ENCODE data around the gene CXCL16.

Gene CXCL16

GRCh38 chr17:4739122-4740024, at the start of gene CXCL16, which contains the start of gene ZMYND15:
CXCL16 (minus strand) TSS chr17:4739928; CDS start chr17:4739339, 589 bp downstream.
ZMYND15 (plus strand) TSS chr17:4739833; CDS start chr17:4740549, 716 bp downstream.
- no peak for DNase-seq

DNA sequence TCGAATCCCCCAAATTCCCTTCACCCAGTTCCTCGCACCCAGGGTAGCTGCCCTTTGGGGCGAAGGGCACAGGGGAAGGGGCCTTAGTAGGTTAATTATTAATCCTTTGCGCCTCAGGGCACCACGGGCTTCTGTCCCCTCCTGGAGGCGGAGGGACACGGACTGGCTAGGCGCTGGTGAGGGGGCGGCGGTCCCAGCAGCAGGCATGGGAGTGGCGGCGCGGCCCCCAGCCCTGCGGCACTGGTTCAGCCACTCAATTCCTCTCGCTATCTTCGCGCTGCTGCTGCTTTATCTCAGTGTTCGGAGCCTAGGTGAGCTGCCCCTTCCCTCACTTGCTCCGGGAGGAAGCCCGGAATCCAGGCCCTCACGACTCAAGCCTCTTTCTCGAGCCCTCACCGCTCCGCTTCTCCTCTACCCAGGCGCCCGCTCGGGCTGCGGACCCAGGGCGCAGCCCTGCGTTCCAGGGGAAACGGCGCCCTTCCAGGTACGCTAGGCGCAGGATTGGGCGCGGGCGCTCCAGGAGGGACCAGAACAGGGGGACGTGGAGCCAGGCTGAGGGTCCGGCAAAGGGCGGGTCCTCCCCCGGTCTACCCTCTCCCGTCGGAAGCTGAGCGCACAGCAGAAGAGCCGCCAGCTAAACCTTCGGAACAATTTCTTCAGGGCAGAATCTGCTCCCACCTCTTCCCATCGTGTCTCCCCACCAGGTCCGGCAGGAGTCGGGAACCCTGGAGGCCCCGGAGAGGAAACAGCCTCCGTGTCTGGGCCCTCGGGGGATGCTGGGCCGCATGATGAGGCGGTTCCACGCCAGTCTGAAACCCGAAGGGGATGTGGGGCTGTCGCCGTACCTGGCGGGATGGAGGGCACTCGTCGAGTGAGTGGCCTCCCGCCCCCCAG, 49.3 kb upstream of the CXCL16 start, which contains the start of gene GLTPD2:
TSS of gene GLTPD2 (plus strand) at position 158 of the 894 bp plus-strand sequence. CDS start at position 206, 48 bp downstream.
- no peak for DNase-seq

- no peak for DNase-seq
Measured at GRCh38 chr17:4788159-4788806, 48.6 kb upstream of the CXCL16 start.

GRCh38 chr17:4786516-4786915, 46.8 kb upstream of the CXCL16 start:
- DNase-seq: no peak

DNA sequence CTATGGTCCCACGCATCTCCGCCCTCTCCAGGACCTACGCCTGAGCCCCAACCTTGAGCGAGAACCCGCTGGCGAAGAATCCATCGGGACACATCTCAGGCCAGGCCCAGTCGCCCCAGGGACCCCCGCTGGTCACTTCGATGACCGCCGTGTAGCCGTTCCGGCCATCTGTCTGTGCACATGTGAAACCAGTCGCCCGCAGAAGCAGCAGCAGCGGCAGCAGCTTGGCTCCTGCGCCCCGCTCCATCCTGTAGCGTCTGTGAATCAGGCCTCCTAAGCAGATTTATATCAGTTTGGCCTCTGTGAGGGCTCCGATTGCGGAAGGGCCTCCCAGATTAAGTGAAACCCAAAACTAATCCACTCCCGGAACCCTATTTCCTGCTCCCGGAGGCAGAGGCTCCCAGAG, 46.4 kb upstream of the CXCL16 start, which contains the start of gene VMO1:
TSS of gene VMO1 (minus strand) at position 259 of the 406 bp plus-strand sequence. CDS start at position 247, 12 bp downstream.
- DNase-seq: no peak

DNA sequence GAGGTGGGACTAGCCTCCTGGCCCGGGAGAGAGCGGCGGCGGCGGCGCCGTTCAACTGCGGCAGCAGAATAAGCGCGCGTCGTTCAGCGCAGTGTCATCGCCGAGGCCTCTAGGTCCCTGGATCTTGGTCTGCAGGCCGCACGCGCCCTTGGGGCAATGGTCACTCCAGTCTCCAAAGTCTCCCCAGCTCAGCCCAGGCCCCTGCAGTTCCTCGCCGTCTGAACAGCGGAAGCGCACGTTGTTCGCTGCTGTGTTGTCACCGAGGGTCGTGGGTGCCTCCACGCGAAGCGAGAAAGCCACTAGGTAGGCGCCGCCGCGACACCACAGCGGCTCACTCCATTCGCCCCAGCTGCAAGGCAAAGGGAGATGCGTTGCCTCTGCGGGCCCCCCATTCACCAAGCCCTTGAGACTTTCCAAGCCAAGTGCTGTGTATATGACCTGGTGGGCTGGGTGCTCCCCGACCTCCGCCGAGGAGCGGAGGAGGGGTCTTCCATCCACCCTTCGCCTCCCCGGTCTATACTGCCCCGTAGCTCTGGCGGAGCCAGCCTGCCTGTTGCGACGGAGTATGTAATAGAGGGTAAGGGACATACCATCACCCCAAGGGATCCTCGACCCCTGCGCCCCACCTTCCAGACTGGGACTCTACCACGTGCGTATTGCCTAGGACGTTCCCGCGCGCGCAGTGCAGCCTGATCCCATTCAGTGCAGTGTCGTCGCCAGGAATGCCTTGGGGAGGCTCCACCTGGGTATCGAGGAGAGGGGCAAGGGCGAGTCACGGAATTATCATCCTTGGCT, 45.8 kb upstream of the CXCL16 start:
- DNase-seq: no peak

DNA sequence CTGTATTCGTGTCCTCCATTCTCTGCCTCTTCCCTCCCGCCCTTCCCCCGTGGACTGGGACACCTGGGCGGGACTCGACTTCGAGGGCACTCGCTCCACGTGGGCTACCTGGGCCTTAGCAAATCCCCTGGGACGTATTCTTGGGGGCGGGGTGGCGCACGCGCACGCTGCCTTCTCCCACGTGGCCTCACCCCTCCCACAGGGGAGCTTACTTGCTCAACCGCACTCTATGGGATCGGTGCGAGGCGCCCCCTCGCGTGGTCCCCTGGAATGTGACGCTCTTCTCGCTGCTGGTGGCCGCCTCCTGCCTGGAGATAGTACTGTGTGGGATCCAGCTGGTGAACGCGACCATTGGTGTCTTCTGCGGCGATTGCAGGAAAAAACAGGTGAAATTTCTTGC, 42.9 kb upstream of the CXCL16 start:
- no peak for DNase-seq

- DNase-seq: no peak
Measured at GRCh38 chr17:4780325-4780955, 40.7 kb upstream of the CXCL16 start.

- no peak for DNase-seq
Measured at GRCh38 chr17:4777969-4778760, 38.4 kb upstream of the CXCL16 start.

DNA sequence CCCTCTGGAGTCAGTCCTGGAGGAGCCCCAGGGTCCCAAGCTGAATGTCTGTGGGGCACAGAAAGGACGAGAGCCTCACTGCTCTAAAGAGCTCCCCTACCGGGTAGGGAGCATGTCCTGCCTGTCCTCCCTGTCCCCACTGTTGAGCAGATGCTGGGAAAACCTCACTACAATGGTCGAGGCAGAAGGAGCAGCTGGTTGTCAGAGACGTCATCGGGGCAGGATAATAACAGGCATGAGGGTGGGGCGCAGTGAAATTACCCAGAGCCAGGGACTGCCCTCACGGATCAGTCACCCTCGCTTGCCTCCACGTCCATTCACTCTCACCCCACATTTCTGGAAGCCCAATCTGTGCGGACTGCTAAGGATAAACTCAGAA, 32.5 kb upstream of the CXCL16 start:
- no peak for DNase-seq

- DNase-seq: no peak
Measured at GRCh38 chr17:4771519-4772234, 31.9 kb upstream of the CXCL16 start, which contains the start of gene TM4SF5. TM4SF5 (plus strand) TSS chr17:4771886; CDS start chr17:4771923, 37 bp downstream.

- no peak for DNase-seq
Measured at GRCh38 chr17:4769628-4770027, 29.9 kb upstream of the CXCL16 start.

- no peak for DNase-seq
Measured at GRCh38 chr17:4768298-4768697, 28.6 kb upstream of the CXCL16 start.

- no peak for DNase-seq
Measured at GRCh38 chr17:4766723-4767122, 27.0 kb upstream of the CXCL16 start.

GRCh38 chr17:4766201-4766600, 26.5 kb upstream of the CXCL16 start:
- DNase-seq: no peak

GRCh38 chr17:4764595-4764994, 24.9 kb upstream of the CXCL16 start:
- no peak for DNase-seq

- no peak for DNase-seq
Measured at GRCh38 chr17:4759776-4760236, 20.1 kb upstream of the CXCL16 start.

GRCh38 chr17:4753392-4753791, 13.7 kb upstream of the CXCL16 start:
- DNase-seq: no peak

DNA sequence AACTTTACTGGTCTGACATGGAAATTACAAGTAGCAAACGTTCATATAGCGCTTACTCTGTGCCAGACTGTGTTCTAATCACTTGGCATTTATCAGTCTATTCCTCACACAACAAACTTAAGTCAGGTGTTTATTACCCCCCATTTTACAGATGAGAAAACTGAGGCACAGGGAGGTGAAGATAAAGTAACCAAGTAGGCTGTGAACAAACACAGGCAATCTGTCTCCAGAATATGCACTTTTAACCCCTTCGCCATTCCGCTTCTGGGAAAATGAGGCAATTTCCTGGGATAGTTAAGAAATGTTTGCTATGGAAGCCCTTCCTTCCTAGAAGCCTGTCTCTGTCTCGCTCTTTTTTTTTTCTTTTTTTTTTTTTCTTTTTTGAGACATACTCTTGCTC, 12.2 kb upstream of the CXCL16 start:
- no peak for DNase-seq

- DNase-seq: no peak
Measured at GRCh38 chr17:4750606-4751005, 10.9 kb upstream of the CXCL16 start.

All from NCI-H2107 (cell line).